Retinal pigment epithelial cell (primary cell): ENCODE results near the gene TMEM132C.

ENCODE experiments used
- DNase-seq: peaks from one replicate; pipeline ENCODE4 v3.0.0-alpha.2; 2010; ENCODE audit warnings: low read depth
- H3K4me3 ChIP-seq: 2 replicates; pipeline ENCODE4 v1.5.1; 2011; ENCODE audit warnings: mild to moderate bottlenecking, low read length, control low read depth, moderate library complexity
- TF ChIP-seq, protein P1 (sequence below): conservative IDR thresholded peaks from 2 replicates; pipeline ENCODE4 v1.5.1; 2011; ENCODE audit warnings: low read depth, low read length, control low read depth, inconsistent platforms

The TMEM132C gene

GRCh38 chr12:128702371-128702770 lies 435.4 kb downstream of the TMEM132C start:
- DNase-seq, result no peak
- TF ChIP-seq, protein P1, sequence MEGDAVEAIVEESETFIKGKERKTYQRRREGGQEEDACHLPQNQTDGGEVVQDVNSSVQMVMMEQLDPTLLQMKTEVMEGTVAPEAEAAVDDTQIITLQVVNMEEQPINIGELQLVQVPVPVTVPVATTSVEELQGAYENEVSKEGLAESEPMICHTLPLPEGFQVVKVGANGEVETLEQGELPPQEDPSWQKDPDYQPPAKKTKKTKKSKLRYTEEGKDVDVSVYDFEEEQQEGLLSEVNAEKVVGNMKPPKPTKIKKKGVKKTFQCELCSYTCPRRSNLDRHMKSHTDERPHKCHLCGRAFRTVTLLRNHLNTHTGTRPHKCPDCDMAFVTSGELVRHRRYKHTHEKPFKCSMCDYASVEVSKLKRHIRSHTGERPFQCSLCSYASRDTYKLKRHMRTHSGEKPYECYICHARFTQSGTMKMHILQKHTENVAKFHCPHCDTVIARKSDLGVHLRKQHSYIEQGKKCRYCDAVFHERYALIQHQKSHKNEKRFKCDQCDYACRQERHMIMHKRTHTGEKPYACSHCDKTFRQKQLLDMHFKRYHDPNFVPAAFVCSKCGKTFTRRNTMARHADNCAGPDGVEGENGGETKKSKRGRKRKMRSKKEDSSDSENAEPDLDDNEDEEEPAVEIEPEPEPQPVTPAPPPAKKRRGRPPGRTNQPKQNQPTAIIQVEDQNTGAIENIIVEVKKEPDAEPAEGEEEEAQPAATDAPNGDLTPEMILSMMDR, result no peak
- H3K4me3 ChIP-seq, result no peak overlapping the region

DNA sequence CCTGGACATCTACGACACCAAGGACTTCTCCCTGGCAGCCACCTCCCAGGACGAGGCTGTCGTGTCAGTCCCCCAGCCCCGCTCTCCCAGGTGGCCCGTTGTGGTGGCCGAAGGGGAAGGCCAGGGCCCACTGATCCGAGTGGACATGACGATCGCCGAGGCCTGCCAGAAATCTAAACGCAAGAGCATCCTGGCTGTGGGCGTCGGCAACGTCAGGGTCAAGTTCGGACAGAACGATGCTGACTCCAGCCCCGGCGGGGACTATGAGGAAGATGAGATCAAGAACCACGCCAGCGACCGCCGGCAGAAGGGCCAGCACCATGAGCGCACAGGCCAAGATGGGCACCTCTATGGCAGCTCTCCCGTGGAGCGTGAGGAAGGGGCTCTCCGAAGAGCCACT lies 438.2 kb downstream of the TMEM132C start:
- no peak for DNase-seq
- H3K4me3 ChIP-seq, result no peak overlapping the region
- TF ChIP-seq, protein P1, result no peak

- no peak for DNase-seq
- TF ChIP-seq, protein P1, result no peak
- H3K4me3 ChIP-seq, result no peak overlapping the region
These were observed 440.5 kb downstream of the TMEM132C start for GRCh38 chr12:128707488-128707887.

- no peak overlapping the region for H3K4me3 ChIP-seq
- TF ChIP-seq, protein P1, result no peak
- no peak for DNase-seq
These were observed 441.8 kb downstream of the TMEM132C start for GRCh38 chr12:128708789-128709188.

DNA sequence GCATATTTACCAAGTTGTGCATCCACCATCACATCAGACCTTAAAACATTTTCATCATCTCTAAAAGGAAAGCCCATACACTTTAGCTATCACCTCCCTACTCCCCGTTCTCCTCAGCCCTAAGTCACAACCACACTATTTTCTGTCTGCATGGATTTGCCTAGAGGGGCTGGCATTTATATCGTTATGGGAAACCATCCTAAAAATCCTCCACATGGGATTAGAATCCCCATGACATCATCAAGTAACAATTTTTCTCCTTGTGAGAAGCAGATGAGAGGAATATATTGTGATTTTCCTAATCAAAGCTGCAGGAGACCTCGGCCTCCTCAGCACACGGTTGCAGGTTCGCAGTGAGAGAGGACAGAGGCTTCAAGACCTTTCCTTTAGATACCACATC lies 442.7 kb downstream of the TMEM132C start:
- TF ChIP-seq, protein P1, result no peak
- H3K4me3 ChIP-seq, result no peak overlapping the region
- no peak for DNase-seq

GRCh38 chr12:128711486-128711885 lies 444.5 kb downstream of the TMEM132C start:
- DNase-seq, result no peak
- TF ChIP-seq, protein P1, result no peak
- no peak overlapping the region for H3K4me3 ChIP-seq

- TF ChIP-seq, protein P1, result no peak
- H3K4me3 ChIP-seq, result no peak overlapping the region
- DNase-seq, result no peak
These were observed 445.7 kb downstream of the TMEM132C start for GRCh38 chr12:128712622-128713021.
